ENCODE results near the gene TAF8.

GRCh38 chr6:42100029-42100901, 49.9 kb downstream of the TAF8 start:
- no peak for TF ChIP-seq GLIS3 (CRISPR knock-in tag; IDR thresholded peaks at IDR 0.05)
- no peak for TF ChIP-seq PATZ1 (CRISPR knock-in tag; IDR thresholded peaks at IDR 0.05; ENCODE audit: borderline replicate concordance)
- TF ChIP-seq TOX (CRISPR knock-in tag; IDR thresholded peaks at IDR 0.05; ENCODE audit: borderline replicate concordance), result no peak
- TF ChIP-seq POU6F1 (CRISPR knock-in tag; IDR thresholded peaks at IDR 0.05; ENCODE audit: borderline replicate concordance, low read depth), result no peak
- TF ChIP-seq ARNTL (CRISPR knock-in tag; IDR thresholded peaks at IDR 0.05; ENCODE audit: borderline replicate concordance, low read depth), result no peak
- TF ChIP-seq BACH2 (CRISPR knock-in tag; IDR thresholded peaks at IDR 0.05; ENCODE audit: borderline replicate concordance), result no peak
- no peak for TF ChIP-seq PPARA (CRISPR knock-in tag; IDR thresholded peaks at IDR 0.05; ENCODE audit: borderline replicate concordance)
- TF ChIP-seq ZNF565 (CRISPR knock-in tag; conservative IDR thresholded peaks at IDR 0.05; ENCODE audit: low read depth), result no peak
- no peak for TF ChIP-seq CREB5 (CRISPR knock-in tag; IDR thresholded peaks at IDR 0.05; ENCODE audit: low read depth)
- no peak for TF ChIP-seq ZC3H10 (CRISPR knock-in tag; IDR thresholded peaks at IDR 0.05)
- TF ChIP-seq TCF4 (CRISPR knock-in tag; IDR thresholded peaks at IDR 0.05; ENCODE audit: borderline replicate concordance), result no peak
- no peak for TF ChIP-seq RARB (CRISPR knock-in tag; IDR thresholded peaks at IDR 0.05)
- no peak for TF ChIP-seq ZNF8 (CRISPR knock-in tag; IDR thresholded peaks at IDR 0.05)
